ENCODE measurements around the gene AHNAK. TPM values are rescaled to one million over a fixed set of nuclear protein-coding genes. Genes with fewer than 3 reads are reported as not detected.
A peak's percentile ranks its signal among the peaks of the same experiment; 100 is the strongest.
"Not testable (repeated sequence)": the region's sequence is repeated elsewhere in the genome, so short reads cannot be mapped to it uniquely, and the experiment has no call there.

Gene AHNAK
- total and polyA plus RNA-seq, 2 experiments from 2014 or later, result 167 to 548 TPM

GRCh38 chr11:62451241-62451621 lies 95.4 kb downstream of the AHNAK start:
- Histone ChIP-seq H3K4me3 (no peak overlapping the region), H2AFZ (no peak overlapping the region), H3K4me2 (ENCODE audit: unreplicated experiment) (no peak overlapping the region), H3F3A (ENCODE audit: insufficient read depth) (no peaks in the 10 kb centered on the region), H3K79me2 (ENCODE audit: insufficient read depth) (no peaks in the 10 kb centered on the region), H3K27me3 (replicated peaks; ENCODE audit: insufficient read depth) (no peaks in the 10 kb centered on the region), H3K27ac (no peak overlapping the region), H4K20me1 (ENCODE audit: insufficient read depth) (no peaks in the 10 kb centered on the region), H3K9me3 (ENCODE audit: low read depth) (no peaks in the 10 kb centered on the region), H3K4me1 (ENCODE audit: insufficient read depth) (no peaks in the 10 kb centered on the region), H3K36me3 (ENCODE audit: low read depth) (no peaks in the 10 kb centered on the region), H3K9ac (no peak overlapping the region), H3K9me2 (ENCODE audit: insufficient read depth) (no peaks in the 10 kb centered on the region)
- in situ Hi-C loops (cut with MboI), result no loop called here
- DNase-seq, result no peak
- WGBS, 2 experiments (ENCODE audit: low coverage in 1 of 2, low lambda C conversion rate in 2 of 2, missing lambda C conversion rate in 2 of 2), result 90 to 91% methylated on average over 8 of the region's 8 CpGs
- TF ChIP-seq EZH2phosphoT487 (IDR thresholded peaks at IDR 0.05; ENCODE audit: insufficient read depth, low read depth) (no peak), EZH2 (IDR thresholded peaks at IDR 0.05; ENCODE audit: insufficient read depth, poor library complexity, severe bottlenecking) (no peak)

DNA sequence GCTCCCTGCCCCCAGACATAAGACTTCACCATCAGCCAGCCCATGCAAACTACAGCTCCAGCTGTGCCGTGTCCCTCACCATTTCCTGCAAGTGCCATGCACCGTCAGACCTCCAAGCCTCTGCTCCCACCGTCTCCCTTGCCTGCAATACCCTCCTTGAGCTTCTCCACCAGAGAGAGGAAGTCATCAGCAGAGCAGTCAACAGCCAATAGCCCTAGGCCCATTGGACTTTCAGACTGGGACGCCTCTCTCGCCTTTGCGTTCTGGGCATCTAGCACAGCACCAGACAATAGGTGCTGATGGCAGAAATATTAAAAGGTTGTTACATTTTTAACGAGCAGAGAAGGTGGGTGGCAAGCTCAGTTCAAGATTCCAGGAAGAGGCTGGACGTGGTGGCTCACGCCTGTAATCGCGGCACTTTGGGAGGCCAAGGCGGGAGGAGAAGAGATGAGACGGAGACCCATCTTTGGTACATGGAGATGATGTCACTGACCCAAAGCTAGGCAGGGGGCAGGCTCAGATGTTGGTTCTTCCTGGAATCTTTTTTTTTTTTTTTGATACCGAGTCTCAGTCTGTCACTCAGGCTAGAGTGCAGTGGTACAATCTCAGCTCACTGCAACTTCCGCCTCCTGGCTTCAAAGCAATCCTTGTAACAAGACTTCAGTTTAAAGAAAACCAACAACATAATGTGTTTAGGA lies 95.9 kb downstream of the AHNAK start:
- H4K20me1 ChIP-seq (ENCODE audit: insufficient read depth), result no peaks in the 10 kb centered on the region
- no peak overlapping the region for H3K4me3 ChIP-seq
- no peaks in the 10 kb centered on the region for H3K9me2 ChIP-seq (ENCODE audit: insufficient read depth)
- no peaks in the 10 kb centered on the region for H3K79me2 ChIP-seq (ENCODE audit: insufficient read depth)
- H3K4me1 ChIP-seq (ENCODE audit: insufficient read depth), result no peaks in the 10 kb centered on the region
- H3K27me3 ChIP-seq (replicated peaks; ENCODE audit: insufficient read depth), result no peaks in the 10 kb centered on the region
- H3F3A ChIP-seq (ENCODE audit: insufficient read depth), result no peaks in the 10 kb centered on the region
- no peak overlapping the region for H2AFZ ChIP-seq
- in situ Hi-C loops (cut with MboI), result no loop called here
- H3K36me3 ChIP-seq (ENCODE audit: low read depth), result no peaks in the 10 kb centered on the region
- H3K27ac ChIP-seq, result no peak overlapping the region
- DNase-seq, result no peak
- 91 to 92% methylated on average over 15 of the region's 15 CpGs for WGBS, 2 experiments (ENCODE audit: low coverage in 1 of 2, low lambda C conversion rate in 2 of 2, missing lambda C conversion rate in 2 of 2)
- H3K9ac ChIP-seq, result no peak overlapping the region
- no peak for TF ChIP-seq EZH2 (IDR thresholded peaks at IDR 0.05; ENCODE audit: insufficient read depth, poor library complexity, severe bottlenecking)
- TF ChIP-seq EZH2phosphoT487 (IDR thresholded peaks at IDR 0.05; ENCODE audit: insufficient read depth, low read depth), result no peak
- no peak overlapping the region for H3K4me2 ChIP-seq (ENCODE audit: unreplicated experiment)
- no peaks in the 10 kb centered on the region for H3K9me3 ChIP-seq (ENCODE audit: low read depth)

- H4K20me1 ChIP-seq (ENCODE audit: insufficient read depth); H2AFZ ChIP-seq; in situ Hi-C loops (cut with MboI); H3K4me1 ChIP-seq (ENCODE audit: insufficient read depth); H3K79me2 ChIP-seq (ENCODE audit: insufficient read depth); DNase-seq; H3K9me3 ChIP-seq (ENCODE audit: low read depth); H3K27me3 ChIP-seq (replicated peaks; ENCODE audit: insufficient read depth); H3K9ac ChIP-seq; H3F3A ChIP-seq (ENCODE audit: insufficient read depth); H3K9me2 ChIP-seq (ENCODE audit: insufficient read depth); H3K36me3 ChIP-seq (ENCODE audit: low read depth); H3K4me3 ChIP-seq; H3K27ac ChIP-seq; H3K4me2 ChIP-seq (ENCODE audit: unreplicated experiment): not testable (repeated sequence)
- WGBS, 2 experiments (ENCODE audit: low coverage in 1 of 2, low lambda C conversion rate in 2 of 2, missing lambda C conversion rate in 2 of 2), result 78 to 80% methylated on average over 7 of the region's 7 CpGs
Measured at GRCh38 chr11:62449912-62450311, 96.7 kb downstream of the AHNAK start.

DNA sequence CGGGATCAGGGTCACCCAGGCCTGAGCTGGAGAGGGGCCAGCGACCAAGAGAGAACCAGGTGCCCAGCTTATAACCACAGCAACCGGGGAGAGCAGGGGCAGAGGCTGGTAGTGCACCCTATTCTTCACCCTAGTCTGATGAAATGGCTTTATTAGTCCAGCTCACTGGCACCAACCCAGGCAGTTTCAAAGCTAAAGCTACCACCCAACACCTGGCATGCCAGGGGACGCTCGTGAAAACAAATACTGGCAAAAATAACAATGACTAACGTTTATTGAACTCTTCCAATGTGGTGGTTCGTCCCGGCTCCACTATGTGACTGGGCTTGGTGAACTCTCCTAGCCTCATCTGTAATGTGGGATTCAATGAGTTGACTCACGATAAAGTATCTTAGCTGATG lies 97.2 kb downstream of the AHNAK start:
- TF ChIP-seq EZH2phosphoT487 (IDR thresholded peaks at IDR 0.05; ENCODE audit: insufficient read depth, low read depth) (no peak), EZH2 (IDR thresholded peaks at IDR 0.05; ENCODE audit: insufficient read depth, poor library complexity, severe bottlenecking) (no peak)
- H3K9me3 ChIP-seq (ENCODE audit: low read depth), result no peaks in the 10 kb centered on the region
- peaks cover 7% of the 10 kb centered on the region; the same call in 1 of the 2 replicates for H3F3A ChIP-seq (ENCODE audit: insufficient read depth)
- no peak overlapping the region for H2AFZ ChIP-seq
- no peaks in the 10 kb centered on the region for H4K20me1 ChIP-seq (ENCODE audit: insufficient read depth)
- WGBS, 2 experiments (ENCODE audit: low coverage in 1 of 2, low lambda C conversion rate in 2 of 2, missing lambda C conversion rate in 2 of 2), result 53 to 57% methylated on average over 9 of the region's 9 CpGs
- peaks cover 10% of the 10 kb centered on the region for H3K4me1 ChIP-seq (ENCODE audit: insufficient read depth)
- in situ Hi-C loops (cut with MboI), result no loop called here
- no peaks in the 10 kb centered on the region for H3K79me2 ChIP-seq (ENCODE audit: insufficient read depth)
- H3K9me2 ChIP-seq (ENCODE audit: insufficient read depth), result no peaks in the 10 kb centered on the region
- no peaks in the 10 kb centered on the region for H3K27me3 ChIP-seq (replicated peaks; ENCODE audit: insufficient read depth)
- no peak overlapping the region for H3K9ac ChIP-seq
- H3K4me2 ChIP-seq (ENCODE audit: unreplicated experiment), result no peak overlapping the region
- peak; percentile 10 for DNase-seq
- H3K27ac ChIP-seq, result no peak overlapping the region
- H3K4me3 ChIP-seq, result no peak overlapping the region
- no peaks in the 10 kb centered on the region for H3K36me3 ChIP-seq (ENCODE audit: low read depth)

DNA sequence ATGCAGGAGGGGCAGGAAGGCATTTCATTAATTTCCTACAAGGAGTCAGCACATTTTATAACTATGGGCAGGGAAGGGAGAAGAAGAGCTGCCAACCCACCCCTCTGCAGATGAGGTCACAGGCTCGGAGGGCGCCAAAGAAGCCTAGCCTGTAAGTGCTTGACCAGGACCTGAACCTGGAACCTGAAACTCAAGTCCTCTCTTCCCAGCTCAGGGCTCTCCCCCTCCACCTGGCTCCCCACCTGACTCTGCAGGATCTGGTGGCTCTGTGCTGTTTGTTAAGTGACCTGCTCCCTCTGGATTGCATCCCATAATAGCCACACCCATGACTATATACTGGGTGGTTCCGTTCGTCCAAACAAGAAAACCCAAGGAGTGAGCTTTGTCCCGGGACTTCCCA lies 100.5 kb downstream of the AHNAK start:
- no peak overlapping the region for H3K9ac ChIP-seq
- no peaks in the 10 kb centered on the region for H3K36me3 ChIP-seq (ENCODE audit: low read depth)
- in situ Hi-C loops (cut with MboI), result no loop called here
- H3K4me2 ChIP-seq (ENCODE audit: unreplicated experiment), result no peak overlapping the region
- H3K9me3 ChIP-seq (ENCODE audit: low read depth), result no peaks in the 10 kb centered on the region
- H2AFZ ChIP-seq, result no peak overlapping the region
- no peak overlapping the region for H3K4me3 ChIP-seq
- no peaks in the 10 kb centered on the region for H3K9me2 ChIP-seq (ENCODE audit: insufficient read depth)
- peaks cover 17% of the 10 kb centered on the region; the same call in 1 of the 2 replicates for H3F3A ChIP-seq (ENCODE audit: insufficient read depth)
- no peaks in the 10 kb centered on the region for H3K79me2 ChIP-seq (ENCODE audit: insufficient read depth)
- no peaks in the 10 kb centered on the region for H3K27me3 ChIP-seq (replicated peaks; ENCODE audit: insufficient read depth)
- no peak for DNase-seq
- no peak overlapping the region for H3K27ac ChIP-seq
- 36 to 41% methylated on average over 5 of the region's 5 CpGs for WGBS, 2 experiments (ENCODE audit: low coverage in 1 of 2, low lambda C conversion rate in 2 of 2, missing lambda C conversion rate in 2 of 2)
- peaks cover 22% of the 10 kb centered on the region for H3K4me1 ChIP-seq (ENCODE audit: insufficient read depth)
- TF ChIP-seq EZH2phosphoT487 (IDR thresholded peaks at IDR 0.05; ENCODE audit: insufficient read depth, low read depth) (no peak), EZH2 (IDR thresholded peaks at IDR 0.05; ENCODE audit: insufficient read depth, poor library complexity, severe bottlenecking) (no peak)
- no peaks in the 10 kb centered on the region for H4K20me1 ChIP-seq (ENCODE audit: insufficient read depth)
